ENCODE results near the gene KANSL2. TPM values are rescaled to one million over a fixed set of nuclear protein-coding genes. Genes with fewer than 3 reads are reported as not detected.
A peak's percentile ranks its signal among the peaks of the same experiment; 100 is the strongest.

Gene KANSL2
- total and polyA plus RNA-seq, 9 of the 15 experiments (the other 6 are each of a cell fraction or from before 2014, with no cell fraction given) = 41.1 to 89.8 (median 55.4) TPM

DNA sequence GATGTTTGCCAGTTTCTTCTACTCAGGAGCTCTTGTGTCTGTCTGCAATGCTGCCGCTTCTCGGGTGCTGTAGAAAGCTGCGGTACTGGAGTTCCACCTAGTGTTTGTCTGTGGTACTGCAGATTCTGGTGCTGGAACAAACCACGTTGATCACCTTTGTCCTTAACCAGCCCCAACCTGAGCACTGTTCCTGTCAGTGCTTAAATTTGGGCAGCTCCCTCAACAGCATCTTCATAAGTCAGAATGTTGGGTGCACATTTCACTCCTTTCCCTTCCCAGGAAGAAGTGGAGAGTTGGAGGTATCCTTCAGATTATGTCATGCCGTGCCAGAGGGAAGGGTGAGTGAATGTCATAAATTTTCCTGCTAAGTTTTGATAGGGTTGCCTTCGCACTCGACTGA is 63.5 kb downstream of the KANSL2 start (continued):
- TF ChIP-seq JUND (IDR thresholded peaks at IDR 0.05; ENCODE audit: borderline replicate concordance, low read depth, low read length) (peak; percentile 44; the same call in 1 of the 2 replicates), JUND (tag; IDR thresholded peaks at IDR 0.05; ENCODE audit: borderline replicate concordance, low read depth, low read length) (no peak), TEAD1 (CRISPR knock-in tag; IDR thresholded peaks at IDR 0.05) (no peak), FOXJ2 (tag; IDR thresholded peaks at IDR 0.05) (no peak), ZNF184 (CRISPR knock-in tag; IDR thresholded peaks at IDR 0.05) (no peak), KLF16 (IDR thresholded peaks at IDR 0.05) (peak; percentile 62; the same call in 1 of the 2 replicates), KAT7 (CRISPR knock-in tag; IDR thresholded peaks at IDR 0.05; ENCODE audit: borderline replicate concordance) (no peak), SMARCE1 (IDR thresholded peaks at IDR 0.05) (no peak), KLF6 (CRISPR knock-in tag; IDR thresholded peaks at IDR 0.05; ENCODE audit: borderline replicate concordance) (no peak), RBM25 (IDR thresholded peaks at IDR 0.05; ENCODE audit: low read depth, low read length, severe bottlenecking) (no peak), ZNF263 (CRISPR knock-in tag; IDR thresholded peaks at IDR 0.05; ENCODE audit: borderline replicate concordance) (no peak), SREBF1 (IDR thresholded peaks at IDR 0.05; ENCODE audit: borderline replicate concordance, low read depth, low read length) (no peak), RAD51 (IDR thresholded peaks at IDR 0.05; ENCODE audit: borderline replicate concordance, low read depth) (no peak), POLR3A (IDR thresholded peaks at IDR 0.05; ENCODE audit: borderline replicate concordance, extremely low read depth, insufficient read depth, insufficient read length) (no peak), BRF1 (IDR thresholded peaks at IDR 0.05; ENCODE audit: borderline replicate concordance, extremely low read depth, insufficient read length) (no peak)
- TF ChIP-seq, protein P1, sequence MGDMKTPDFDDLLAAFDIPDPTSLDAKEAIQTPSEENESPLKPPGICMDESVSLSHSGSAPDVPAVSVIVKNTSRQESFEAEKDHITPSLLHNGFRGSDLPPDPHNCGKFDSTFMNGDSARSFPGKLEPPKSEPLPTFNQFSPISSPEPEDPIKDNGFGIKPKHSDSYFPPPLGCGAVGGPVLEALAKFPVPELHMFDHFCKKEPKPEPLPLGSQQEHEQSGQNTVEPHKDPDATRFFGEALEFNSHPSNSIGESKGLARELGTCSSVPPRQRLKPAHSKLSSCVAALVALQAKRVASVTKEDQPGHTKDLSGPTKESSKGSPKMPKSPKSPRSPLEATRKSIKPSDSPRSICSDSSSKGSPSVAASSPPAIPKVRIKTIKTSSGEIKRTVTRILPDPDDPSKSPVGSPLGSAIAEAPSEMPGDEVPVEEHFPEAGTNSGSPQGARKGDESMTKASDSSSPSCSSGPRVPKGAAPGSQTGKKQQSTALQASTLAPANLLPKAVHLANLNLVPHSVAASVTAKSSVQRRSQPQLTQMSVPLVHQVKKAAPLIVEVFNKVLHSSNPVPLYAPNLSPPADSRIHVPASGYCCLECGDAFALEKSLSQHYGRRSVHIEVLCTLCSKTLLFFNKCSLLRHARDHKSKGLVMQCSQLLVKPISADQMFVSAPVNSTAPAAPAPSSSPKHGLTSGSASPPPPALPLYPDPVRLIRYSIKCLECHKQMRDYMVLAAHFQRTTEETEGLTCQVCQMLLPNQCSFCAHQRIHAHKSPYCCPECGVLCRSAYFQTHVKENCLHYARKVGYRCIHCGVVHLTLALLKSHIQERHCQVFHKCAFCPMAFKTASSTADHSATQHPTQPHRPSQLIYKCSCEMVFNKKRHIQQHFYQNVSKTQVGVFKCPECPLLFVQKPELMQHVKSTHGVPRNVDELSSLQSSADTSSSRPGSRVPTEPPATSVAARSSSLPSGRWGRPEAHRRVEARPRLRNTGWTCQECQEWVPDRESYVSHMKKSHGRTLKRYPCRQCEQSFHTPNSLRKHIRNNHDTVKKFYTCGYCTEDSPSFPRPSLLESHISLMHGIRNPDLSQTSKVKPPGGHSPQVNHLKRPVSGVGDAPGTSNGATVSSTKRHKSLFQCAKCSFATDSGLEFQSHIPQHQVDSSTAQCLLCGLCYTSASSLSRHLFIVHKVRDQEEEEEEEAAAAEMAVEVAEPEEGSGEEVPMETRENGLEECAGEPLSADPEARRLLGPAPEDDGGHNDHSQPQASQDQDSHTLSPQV (IDR thresholded peaks at IDR 0.05) = no peak
- TF ChIP-seq, protein P2, sequence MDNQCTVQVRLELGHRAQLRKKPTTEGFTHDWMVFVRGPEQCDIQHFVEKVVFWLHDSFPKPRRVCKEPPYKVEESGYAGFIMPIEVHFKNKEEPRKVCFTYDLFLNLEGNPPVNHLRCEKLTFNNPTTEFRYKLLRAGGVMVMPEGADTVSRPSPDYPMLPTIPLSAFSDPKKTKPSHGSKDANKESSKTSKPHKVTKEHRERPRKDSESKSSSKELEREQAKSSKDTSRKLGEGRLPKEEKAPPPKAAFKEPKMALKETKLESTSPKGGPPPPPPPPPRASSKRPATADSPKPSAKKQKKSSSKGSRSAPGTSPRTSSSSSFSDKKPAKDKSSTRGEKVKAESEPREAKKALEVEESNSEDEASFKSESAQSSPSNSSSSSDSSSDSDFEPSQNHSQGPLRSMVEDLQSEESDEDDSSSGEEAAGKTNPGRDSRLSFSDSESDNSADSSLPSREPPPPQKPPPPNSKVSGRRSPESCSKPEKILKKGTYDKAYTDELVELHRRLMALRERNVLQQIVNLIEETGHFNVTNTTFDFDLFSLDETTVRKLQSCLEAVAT (IDR thresholded peaks at IDR 0.05) = no peak
- TF ChIP-seq, protein P3, sequence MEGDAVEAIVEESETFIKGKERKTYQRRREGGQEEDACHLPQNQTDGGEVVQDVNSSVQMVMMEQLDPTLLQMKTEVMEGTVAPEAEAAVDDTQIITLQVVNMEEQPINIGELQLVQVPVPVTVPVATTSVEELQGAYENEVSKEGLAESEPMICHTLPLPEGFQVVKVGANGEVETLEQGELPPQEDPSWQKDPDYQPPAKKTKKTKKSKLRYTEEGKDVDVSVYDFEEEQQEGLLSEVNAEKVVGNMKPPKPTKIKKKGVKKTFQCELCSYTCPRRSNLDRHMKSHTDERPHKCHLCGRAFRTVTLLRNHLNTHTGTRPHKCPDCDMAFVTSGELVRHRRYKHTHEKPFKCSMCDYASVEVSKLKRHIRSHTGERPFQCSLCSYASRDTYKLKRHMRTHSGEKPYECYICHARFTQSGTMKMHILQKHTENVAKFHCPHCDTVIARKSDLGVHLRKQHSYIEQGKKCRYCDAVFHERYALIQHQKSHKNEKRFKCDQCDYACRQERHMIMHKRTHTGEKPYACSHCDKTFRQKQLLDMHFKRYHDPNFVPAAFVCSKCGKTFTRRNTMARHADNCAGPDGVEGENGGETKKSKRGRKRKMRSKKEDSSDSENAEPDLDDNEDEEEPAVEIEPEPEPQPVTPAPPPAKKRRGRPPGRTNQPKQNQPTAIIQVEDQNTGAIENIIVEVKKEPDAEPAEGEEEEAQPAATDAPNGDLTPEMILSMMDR (IDR thresholded peaks at IDR 0.05 in 2 of 3, conservative IDR thresholded peaks at IDR 0.05 in 1 of 3; ENCODE audit: insufficient read depth in 2 of 3, low read depth in 1 of 3, low read length in 3 of 3) = peak; percentile 93 to 97 (median 96)
- TF ChIP-seq, protein P4, sequence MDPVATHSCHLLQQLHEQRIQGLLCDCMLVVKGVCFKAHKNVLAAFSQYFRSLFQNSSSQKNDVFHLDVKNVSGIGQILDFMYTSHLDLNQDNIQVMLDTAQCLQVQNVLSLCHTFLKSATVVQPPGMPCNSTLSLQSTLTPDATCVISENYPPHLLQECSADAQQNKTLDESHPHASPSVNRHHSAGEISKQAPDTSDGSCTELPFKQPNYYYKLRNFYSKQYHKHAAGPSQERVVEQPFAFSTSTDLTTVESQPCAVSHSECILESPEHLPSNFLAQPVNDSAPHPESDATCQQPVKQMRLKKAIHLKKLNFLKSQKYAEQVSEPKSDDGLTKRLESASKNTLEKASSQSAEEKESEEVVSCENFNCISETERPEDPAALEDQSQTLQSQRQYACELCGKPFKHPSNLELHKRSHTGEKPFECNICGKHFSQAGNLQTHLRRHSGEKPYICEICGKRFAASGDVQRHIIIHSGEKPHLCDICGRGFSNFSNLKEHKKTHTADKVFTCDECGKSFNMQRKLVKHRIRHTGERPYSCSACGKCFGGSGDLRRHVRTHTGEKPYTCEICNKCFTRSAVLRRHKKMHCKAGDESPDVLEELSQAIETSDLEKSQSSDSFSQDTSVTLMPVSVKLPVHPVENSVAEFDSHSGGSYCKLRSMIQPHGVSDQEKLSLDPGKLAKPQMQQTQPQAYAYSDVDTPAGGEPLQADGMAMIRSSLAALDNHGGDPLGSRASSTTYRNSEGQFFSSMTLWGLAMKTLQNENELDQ (CRISPR knock-in tag; IDR thresholded peaks at IDR 0.05; ENCODE audit: borderline replicate concordance) = no peak

All from K562 (cell line).